ENCODE data around the gene DKC1.
"Not testable (repeated sequence)": the region's sequence is repeated elsewhere in the genome, so short reads cannot be mapped to it uniquely, and the experiment has no call there.

DKC1 gene

DNA sequence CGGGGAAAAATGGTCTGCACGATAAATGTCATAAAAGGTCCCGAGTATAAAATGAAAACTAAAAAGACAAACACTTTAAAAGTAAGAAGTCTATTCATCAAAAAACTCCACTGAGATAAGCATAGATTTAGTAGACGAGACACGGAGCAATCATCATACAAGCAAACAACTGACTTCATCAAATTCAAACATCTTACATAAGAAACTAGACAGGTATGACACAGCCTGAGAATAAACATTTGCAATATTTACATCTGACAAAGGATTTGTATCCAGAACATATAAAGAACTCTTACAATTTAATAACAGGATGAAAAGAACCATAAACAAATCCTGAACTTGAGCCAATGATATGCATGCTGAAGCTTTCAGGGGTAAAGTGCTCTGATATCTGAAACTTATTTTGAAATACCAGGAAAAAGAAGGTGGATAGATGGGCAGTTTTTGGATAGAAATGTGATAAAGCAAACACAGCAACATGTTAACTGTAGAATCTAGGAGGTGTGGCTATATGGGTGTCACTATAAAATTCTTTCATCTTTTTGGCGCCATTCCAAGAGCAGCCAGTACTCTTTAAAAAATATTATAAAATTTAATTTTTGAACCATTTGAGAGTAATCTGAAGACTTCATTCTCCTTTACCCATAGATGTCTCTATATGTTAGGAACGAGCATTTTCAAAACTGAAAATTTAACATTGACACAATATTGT lies 30.6 kb downstream of the DKC1 start:
- DNase-seq: peak; percentile 26

DNA sequence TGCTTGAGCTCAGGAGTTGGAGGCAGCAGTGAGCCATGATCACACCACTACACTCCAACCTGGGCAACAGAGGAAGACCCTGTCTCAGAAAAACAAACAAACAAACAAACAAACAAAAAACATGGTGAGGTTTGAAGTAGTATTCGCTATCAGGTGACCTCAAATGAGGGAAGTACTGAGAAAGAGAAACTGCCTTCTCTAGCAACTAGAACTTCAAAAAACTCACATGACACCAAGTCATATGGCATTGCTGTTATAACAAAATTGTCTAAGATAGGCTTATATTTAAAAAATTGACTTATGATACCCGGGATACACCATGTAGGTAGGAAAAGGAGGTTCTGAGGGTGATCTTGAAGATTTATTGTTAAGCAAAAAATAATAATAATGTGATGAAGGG lies 32.4 kb downstream of the DKC1 start:
- DNase-seq: no peak

DNA sequence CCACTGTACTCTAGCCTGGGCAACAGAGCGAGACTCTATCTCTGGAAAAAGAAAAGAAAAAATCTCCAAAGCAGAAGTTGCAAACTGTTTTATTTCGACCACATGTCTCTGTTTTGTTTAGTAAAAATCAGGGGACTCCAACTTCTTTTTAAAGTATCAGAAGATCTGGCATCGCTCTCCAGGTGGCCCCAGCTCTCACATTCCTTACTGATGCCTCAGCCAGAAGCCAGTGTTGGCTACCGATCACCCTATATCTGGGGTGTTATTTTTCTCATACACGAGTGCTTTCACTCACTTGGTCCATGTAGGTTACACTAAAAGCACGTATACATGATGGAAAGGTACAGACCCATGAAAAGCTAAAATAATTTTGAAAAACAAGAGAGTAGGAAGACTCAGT lies 34.3 kb downstream of the DKC1 start:
- no peak for DNase-seq

DNA sequence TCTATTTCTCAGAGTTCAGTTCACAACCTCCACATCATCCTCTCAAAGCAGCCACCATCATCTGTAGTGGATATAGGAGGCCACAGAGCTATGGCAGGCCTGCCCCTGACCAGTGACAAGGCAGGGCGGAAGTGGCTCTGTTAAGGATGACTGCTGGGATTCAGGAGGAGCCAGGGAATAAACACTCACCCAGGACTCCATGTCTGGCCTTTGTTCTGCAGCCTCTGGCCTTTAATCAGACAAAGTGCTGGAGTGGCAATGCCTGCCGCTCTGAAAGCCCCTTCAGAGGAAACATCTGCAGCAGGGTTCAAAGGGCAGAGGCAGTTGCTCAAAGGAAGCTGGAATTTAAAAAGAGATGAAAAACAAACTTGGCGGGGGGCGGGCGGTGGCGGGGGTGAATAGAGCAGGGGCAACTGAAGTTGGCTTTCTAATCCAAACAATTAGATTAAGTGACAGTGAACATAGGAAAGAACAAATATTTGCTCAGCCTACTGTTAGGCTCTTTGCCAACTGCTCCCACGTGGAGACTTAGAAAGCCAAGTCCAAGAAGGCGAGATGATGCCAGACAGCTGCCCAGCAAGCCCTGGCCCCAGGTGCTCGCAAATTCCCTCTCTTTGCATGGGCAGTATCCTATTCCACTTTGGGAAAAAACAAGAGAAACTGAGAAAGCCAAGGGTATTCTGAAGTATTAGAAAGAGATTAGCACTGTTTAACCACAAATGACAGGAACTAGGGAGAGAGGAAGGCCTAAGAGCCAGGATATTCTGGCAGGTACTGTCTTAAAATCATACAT lies 37.1 kb downstream of the DKC1 start:
- peak; percentile 91 for DNase-seq

DNA sequence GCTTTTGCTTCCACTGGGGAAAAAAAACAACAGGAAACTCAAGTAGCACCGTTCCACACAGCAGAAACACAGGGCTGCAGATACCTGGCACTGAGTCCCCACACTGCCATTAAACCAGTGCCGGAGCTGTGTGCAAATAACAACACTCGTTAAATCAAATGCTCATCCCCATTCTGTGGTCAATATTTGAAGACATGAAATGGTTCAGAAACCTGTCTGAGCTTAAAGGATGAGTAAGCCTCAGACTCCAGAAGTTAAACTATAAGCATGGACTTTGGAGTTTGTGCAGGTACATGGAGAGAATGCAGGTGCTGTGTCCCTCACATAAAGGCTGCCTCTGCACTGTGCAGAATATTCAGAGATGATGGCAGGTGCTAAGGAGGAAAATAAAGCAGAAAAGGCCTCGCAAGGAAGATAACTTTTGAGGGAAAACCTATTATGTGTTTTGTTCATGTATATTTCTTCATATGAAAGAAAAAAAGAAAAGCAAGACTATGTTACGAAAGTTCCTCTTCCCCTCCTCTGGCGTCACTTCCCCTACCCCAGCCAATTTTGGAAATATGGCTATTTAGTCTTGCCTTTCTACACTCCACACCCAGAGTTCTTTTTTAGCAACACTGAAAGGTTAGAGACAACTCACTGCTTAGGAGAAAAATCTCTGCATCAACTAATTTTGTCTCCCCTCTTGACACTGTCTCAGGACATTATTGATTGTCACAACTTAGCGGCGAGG lies 38.0 kb downstream of the DKC1 start:
- DNase-seq: no peak

DNA sequence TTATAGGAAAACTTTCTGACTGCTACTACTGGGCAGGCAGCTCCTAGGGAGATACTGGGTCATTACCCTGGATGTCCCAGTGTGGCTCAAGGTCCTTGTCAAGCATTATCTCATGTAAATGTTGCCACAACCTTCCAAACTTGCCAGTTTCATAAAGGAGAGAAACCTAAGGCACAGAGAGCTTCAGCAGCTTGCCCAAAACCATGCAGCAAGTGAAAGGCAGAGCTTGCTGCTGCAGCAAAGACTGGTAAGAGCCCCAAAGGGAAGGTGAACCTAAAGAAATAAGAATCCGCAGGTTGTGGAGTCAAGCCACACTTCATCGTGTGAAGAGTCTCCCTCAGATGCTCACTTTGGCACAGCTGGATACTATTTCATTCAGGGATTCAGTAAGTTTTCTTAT lies 40.3 kb downstream of the DKC1 start:
- no peak for DNase-seq

DNA sequence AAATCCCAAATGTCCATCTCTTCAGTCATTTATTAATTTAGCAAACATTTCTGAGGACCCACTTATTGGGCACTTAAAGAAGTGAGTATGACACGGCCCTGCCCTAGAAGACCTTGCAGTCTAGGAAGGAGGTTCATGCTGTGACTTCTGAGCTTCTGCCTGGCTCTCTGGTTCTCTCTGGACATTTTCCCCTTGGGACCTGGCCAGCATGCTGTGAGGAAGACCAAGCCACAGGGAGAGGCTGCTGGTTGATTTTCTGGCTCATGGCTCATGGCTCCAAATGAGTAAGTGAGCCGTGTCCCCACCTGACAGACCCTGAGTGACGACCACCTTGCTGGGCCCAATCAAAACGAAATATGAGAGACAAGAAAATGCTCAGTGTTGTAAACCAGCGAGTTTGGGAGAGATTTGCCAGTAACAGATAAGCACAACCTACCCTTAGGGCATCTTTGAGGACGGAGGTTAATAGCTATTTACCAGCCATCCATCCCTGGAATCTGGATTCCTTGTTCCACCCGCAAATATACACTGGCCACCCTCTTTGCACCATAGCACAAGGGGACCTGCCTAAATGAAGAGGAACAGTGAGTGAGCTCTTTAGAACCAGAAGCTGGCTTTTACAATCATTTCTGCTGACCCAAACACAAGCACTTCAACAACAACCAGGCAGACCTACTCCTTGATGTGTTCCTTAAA lies 41.7 kb downstream of the DKC1 start:
- DNase-seq: no peak

DNA sequence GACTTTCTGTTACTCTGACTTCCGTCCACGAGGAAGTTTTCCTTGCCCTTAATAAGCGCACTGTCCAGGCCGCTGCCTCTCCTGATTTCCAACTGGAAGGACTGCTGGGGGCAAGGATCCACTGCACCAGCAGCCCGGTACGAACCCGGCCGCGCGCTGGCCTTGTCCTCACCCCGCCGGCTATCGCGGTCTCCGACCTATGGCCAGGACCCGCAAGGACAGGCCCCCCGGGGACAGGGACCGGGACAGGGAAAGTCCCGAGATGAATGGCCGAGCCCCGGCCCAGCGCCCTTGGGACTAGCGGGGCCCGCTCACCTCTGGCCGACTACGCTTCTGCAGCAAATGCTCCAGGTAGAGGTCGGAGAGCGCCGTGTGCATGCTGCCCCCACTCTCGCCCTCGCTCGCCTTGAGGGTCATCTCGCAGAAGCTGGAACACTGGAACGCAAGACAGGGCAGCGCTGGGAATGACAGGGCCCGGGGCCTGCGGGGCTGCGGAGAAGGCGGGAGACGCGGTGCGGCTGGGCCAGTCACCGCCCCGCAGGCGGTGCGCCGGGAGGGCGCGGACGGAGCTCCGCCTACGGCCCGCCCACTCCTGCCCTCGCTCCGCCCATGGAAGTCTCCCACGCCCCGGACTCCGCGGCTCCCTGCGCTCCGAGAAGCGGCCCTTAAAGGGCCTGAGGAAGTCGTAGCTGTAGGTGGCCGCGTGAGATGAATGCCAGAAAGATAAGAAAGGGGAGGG lies 42.5 kb downstream of the DKC1 start, which contains the start of gene MPP1:
Gene MPP1 (minus strand): TSS at position 529 of the 739 bp plus-strand sequence. CDS start 112 bp downstream, at position 417.
- peak; percentile 15 for DNase-seq

DNA sequence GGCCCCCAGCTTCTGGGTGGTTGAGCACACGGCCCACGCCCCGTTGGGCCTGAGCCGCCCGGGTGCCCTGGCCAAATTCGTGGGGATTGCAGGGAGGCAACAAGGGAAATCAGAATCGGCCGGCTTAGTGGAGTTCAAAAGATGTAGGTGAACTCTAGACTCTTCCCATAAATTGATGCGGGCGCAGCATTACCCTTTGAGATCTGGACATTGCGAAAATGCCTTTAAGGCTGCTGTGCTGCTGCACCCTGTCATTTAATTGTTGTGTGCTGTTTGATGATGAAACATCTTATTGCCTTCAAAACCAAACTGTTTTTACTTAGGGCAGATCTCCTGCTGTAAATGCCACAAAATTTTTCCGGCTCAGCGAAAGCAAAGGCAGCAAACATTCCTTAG lies 43.0 kb downstream of the DKC1 start:
- no peak for DNase-seq

DNA sequence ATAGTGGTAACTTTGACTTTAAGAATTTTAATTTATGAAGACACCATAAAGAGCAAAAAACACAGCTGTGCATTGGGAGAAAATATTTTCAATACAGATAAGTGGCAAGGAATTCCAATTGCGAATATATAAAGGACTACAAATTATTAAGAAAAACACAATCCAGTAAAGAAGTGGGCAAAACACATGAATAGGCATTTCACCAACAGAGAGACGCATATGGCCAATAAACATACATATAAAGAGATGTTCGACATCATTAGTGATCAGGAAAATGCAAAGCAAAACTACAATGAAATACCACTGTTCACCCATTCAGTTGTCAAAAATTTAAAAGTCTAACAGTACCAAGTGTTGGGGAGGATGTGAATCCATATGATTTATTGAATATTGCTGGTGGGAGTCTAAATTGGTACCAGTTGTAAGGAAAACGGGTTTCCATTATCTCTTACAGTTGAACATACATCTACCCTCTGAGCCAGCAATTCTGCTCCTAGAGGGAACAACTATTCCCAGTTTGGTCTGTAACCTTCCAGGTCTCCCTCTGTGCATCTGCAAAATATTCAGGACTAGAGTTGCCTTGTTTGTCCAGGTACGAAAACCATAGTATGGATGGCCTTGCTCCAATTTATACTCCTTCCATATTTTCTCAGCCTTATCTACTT lies 44.3 kb downstream of the DKC1 start:
- DNase-seq: no peak

DNA sequence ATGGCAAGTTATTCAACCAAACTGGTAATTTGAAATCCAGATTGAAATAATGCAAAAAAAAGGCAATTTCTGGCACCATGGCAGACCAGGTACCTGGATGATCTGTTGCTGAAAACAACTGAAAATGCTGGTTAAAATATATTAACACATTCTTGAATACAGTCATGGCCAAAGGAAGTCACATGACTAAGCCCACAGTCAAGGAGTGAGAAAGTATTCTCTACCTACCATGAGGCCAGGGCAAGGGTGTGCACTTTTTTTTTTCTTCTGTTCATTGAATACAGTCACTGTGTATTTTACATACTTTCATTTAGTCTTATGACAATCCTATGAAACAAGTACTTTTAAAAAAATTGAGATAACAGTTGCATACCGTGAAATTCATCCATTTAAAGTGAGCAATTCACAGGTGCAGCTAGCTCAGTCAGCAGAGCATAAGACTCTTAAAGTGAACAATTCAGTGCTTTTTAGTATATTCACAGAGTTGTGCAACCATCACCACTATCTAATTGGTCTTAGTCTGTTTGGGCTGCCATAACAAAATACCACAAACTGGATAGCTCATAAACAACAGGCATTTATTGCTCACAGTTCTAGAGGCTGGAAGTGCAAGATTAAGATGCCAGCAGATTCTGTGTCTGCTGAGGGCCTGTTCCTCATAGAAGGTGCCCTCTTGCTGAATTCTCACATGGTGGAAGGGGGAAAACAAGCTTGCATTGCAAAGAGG lies 47.4 kb downstream of the DKC1 start:
- no peak for DNase-seq

DNA sequence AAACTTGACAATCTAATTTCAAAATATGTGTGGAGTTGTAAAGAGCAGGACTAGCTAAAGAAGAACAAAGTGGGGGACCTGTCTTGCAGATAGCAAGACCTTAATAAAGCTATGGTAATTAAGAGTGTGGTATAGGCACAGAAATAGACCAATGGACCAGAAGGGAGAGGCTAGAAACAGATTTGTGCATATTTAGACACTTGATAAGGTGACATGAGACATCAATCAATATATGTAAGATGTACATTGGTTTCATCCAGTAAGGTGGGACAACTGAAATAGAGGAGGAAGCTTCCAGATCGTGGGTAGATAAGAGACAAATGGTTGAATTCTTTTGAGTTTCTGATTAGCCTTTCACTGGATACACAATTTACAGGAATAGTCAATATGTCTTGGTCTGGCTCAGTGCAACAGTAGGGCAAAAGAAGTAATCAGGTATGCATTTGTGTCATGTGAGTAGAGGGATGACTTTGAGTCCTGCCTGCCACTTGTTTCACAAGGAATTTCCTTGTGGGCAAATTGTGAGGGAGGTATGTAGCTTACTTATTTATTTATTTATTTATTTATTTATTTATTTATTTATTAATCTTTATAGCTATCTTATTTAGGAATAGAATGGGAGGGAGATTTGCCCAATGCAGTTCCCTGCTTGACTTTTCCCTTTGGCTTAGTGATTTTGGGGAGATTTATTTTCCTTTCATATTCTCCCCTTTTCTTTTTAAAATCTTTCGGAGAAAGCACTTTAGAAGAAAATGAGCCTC lies 49.9 kb downstream of the DKC1 start:
- no peak for DNase-seq

DNA sequence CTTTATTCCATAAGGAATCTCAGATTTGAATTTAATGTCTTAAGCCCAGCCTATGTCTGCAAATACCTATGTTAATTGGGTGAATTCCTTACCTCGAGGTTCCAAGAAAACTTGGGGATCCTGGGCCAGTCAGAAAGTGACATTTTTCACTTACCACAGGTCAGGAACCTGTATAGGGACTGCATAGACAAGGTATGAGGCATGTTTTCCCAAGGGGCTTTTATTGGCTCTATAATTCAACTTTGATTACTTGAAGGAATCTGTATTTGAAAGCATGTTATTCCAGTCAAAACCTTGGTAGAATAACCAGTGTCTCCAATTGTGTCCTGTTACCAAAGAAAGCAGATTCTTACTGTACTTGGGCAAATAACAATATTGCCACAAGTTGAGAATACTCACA lies 51.1 kb downstream of the DKC1 start:
- DNase-seq: no peak

DNA sequence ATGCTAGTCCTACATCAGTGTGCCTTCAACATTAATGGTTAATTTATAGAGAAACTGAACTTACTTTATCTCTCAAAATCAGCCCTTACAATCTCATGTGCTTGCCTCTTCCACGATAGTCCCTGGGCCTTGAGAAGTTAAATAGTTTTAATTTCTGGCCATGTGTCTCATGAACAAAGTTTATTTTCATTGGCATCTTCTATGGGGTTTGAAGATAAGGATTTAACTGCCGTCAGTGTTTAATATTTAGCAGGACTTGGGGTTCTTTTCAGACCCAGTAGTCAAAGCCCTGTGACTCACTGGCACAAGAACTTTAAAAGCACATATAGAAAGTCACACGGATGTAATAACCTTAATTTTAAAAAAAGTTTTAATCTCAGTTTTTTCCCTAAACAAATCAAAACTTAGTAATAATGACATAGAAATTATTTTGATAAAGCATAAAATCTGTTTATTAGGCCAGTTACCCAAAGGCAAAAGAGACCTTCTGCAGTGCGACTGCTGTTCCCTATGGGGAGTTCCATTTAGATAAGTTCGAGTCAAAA lies 52.7 kb downstream of the DKC1 start:
- DNase-seq: no peak

DNA sequence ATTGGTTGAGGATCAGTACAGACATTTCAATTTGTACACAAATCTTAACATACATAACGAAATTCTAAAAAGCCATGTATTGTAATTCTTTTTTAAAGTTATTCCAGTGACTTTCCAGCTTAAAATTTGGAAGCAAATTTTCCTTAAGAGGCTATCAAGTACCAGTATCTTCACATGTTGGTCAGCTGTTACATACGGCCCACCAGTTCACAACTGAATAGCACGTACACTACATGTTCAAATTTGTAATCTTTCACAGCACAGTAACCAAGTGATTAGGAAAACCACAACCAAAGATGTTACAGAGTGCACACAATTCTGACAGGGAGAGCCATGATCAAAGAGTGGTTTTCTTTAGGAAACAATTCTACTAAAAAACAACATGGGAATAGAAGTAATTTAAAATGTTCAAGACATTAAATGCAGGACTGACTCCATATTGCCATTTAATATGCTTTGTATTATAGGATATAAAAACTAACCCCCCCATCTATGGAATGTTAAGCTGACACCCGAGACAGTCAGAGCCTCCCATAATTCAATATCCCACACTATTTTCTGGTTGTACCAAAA lies 53.7 kb downstream of the DKC1 start:
- DNase-seq: not testable (repeated sequence)

DNA sequence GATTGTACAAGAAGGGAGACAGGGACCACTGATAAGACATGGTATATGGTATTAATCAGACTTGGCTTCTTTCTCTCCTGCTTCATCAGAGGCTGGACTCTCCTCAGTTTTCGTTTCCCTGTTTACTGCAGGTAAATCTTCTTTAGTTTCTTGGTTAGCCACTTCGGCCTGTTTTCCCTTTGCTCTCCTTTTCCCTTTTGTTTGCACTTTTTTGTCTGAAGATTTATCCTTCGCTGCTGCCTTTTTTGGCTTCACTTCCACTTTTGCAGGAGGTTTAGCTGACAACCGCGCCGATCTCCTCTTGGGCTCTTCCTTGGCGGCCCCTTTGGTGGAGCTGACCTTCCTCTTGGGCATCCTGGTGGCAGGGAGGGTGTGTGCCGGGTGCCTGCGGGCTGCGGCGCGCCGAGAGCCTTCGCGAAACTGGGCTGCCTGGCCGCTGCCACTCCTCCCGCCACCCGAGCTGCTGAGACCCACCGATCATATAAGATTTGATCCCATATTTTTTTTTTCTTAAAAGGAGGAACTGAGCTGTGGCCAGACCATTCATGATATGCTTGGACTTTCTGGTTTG lies 54.5 kb downstream of the DKC1 start:
- not testable (repeated sequence) for DNase-seq

DNA sequence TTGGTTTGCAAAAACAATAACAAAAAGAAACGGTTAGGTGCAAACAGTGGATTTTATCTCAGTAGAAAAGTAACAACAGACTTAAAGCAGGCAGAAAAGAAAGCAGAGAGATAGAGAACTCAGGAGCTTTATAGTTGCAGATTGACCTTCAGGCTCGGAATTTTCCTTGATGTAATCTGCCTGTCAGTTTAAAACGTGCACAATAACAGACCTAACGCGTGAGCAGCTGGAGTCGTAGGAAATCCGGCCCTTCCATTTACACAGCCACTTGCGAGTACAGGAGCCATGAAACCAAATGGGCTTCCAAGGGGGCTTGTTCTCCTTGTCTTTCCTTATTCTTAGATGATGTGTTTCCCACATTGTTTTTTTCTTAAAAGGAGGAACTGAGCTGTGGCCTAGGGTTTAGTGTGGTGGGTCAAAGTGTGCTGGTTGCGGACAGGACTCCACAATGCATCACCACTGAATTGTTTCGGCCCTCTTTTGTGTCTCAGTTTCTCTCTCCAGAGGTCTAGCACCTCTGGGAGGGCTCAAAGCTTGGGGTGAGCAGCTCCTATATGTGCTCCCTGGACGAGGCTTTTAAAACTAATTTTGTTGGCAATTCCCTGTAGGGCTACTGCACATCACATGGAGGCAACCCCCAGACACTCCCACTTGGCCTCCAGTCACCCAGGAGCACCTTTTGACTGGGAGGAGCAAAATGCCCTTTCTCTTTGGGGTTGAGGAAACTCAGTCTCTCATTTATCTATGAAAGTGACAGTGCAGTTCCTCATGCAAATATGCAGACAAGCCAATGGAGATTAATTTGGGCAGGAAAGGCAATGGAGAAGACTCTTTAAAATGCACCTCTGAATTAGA lies 56.5 kb downstream of the DKC1 start:
- DNase-seq: no peak

DNA sequence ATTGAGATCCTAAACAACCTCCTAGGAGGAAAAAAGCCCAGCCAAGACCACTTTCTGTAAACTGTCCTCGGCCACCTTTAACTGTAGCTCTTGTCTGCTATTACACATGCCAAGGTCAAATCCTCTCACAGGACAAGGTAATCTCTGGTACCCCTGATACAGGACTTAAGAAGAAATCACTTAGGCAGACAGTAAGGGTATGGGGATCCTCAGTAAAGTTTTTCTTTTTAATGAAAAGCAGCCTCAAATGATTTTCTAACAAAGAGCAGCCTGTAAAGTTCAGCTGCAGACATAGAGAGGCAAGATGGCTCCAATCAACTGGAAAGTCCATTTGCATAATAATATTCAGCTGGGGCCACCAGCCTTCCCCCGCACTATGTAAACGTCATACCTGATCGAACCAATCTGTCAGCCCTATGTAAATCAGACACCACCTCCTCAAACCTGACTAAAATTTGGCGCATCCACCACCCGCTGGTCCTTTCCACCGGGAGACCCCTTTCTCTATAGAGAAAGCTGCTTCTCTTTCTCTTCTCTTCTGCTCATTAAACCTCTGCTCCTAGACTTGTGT lies 57.2 kb downstream of the DKC1 start:
- DNase-seq: no peak
